HG02759 (cell line): ENCODE measurements around the gene RBM23.
"Not testable (repeated sequence)": the region's sequence is repeated elsewhere in the genome, so short reads cannot be mapped to it uniquely, and the experiment has no call there.

Source experiments
- ATAC-seq: cut with Tn5 transposase; IDR thresholded peaks from one replicate; pipeline ENCODE4 v1.9.1; 2021; ENCODE audit warnings: mild to moderate bottlenecking, moderate library complexity; ENCODE audit not compliant: unreplicated experiment

Gene RBM23

DNA sequence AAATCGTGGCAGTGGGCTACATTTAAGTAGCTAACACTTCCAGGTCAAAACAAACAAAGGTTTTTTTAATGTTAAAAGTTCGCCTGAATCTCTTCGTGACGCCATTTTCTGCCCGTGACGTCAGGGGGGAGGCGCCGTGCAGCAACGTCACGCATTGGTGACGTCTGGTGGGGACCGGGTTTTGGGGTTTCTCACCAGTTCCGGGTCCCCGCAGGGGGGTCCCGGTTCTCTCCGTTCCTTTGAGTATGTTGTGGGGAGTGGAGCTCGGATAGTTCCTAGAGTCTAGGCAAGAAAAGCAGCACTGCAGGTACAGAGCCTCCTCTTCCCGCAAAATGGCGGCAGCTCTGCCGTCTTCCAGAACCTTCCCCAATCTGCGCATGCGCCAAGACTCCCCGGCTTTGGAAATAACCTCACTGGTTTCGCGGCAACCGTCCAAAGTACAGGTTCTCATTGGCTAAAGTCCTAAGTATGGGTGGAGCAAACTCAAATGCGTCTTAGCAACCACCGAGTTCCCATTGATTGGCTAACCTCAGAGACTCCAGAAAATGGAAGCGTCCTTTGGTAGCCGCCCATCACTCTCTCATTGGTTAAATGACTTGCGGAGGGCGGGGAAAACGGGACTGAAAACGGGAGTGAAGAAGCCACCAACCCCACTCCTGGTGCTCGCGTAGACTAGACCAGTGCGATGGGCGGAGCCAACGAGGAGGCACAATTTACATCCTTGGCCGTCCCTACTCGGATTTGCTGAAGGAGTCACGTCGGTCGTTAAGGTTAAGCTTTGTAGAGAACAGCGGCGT lies at the start of gene RBM23:
Gene RBM23, minus strand, starts transcription at position 346 of the 797 bp plus-strand sequence.
- ATAC-seq: peak; percentile 88

DNA sequence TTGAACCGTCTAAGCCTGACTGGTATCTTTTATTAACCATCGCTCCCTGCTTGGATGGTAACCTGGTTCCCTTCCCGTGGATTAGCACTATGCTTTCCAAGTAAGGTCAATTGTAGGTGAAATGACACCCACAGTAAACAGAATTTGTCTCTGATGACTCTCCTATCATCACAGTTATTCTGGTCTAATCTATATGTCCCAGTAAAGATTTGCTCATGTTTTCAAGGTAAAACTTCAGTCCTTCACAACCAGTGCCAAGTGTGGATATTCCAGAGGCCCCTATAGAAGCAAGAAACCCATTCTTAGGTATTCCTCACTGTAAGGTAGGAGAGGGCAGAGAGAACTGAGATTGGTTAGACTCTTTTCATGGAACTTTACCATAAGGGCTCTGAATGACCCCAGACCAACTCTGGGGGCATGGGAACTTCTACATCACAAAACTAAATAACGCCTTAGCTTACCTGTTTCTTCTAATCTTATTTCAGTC lies 47.9 kb upstream of the RBM23 start:
- no peak for ATAC-seq

DNA sequence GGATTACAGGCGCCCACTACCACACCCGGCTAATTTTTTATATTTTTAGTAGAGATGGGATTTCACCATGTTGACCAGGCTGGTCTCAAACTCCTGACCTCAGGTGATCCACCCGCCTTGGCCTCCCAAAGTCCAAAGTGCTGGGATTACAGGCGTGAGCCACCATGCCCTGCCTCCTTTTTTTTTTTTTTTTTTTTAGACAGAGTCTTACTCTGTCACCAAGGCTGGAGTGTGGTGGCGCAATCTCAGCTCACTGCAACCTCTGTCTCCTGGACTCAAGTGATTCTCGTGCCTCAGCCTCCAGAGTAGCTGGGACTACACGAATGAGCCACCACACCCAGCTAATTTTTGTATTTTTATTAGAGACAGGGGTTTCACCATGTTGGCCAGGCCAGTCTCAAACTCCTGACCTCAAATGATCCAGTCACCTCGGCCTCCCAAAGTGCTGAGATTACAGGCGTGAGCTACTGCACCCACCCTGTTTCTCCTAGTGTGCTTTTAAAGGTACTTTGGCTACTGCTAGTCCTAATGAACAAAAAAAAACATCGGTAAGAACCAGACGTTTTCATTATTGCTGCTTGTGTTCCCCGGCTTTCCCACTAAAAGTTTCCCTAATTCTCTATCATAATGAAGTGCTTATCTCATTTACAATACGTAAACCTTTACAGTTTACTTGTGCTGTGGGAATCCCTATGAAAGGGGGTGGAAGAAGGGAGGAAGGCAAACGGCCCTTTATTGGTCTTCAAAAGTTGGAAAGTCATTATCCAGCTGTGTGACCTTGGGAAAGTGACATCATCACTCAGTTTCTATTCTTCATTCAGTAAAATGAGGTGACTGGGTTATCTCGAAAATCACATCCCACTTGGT lies 47.2 kb upstream of the RBM23 start:
- not testable (repeated sequence) for ATAC-seq

DNA sequence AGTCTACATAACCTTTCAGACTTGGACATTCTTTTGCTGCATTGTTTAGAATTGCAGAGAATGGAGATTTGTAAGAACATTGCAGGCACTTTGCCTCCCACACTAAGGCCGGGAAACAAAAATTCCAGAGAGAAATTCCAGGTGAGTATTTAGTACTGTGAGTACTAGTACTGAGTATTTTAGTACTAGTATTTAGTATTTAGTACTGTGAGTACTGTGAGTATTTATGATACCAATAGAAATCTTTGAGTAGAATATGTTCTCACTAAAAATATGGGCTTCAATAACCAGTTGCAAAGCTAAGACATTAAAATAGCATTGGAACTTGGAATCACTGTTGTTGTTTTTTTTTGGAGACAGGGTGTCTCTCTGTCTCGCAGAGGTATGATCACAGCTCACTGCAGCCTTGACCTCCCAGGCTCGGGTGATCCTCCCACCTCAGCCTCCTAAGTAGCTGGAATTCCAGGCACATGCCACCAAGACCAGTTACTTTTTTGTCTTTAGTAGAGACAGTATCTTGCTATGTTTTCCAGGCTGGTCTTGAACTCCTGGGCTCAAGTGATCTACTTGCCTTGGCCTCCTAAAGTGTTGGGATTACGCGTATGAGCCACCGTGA lies 43.2 kb upstream of the RBM23 start:
- ATAC-seq: no peak

DNA sequence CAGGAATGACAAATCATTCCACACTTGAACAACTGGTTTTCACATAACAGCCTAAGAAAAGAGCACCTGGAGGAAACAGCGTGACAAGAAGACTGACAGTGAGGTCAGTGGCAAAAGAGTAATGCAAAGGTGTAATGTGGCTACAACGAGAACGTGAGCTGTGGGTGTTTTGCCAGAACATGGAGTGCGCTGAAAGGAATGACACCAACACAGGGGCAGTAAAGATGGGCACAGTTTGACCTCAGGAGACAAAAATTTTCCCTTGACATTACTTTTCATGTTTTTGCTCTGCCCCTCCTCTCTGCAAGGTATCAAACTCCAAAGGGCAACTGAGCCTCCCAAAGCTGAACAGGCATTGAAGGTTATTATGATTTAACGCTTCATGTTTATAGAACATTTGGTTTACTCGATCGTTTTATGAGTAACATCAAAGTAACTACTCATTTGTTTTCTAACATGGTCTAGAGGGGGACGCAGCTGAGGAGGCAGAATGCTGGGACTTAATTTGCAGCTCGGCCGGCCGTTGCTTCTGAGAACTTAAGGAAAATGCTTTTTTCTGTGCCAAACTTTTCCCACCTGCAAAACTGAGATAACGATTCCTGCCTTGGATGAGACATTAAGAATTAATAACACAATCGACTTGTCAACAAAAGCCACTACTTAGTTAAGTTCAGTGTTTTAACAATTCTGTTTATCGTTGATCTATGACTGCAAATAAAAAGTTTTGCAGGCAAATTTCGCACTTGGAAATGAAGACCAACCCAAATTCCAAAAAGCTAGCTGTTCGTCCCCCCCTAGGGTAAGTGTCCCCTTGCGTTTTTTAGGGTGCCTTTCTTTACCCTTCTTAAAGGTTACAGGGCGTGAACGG lies 37.0 kb upstream of the RBM23 start:
- ATAC-seq: no peak

DNA sequence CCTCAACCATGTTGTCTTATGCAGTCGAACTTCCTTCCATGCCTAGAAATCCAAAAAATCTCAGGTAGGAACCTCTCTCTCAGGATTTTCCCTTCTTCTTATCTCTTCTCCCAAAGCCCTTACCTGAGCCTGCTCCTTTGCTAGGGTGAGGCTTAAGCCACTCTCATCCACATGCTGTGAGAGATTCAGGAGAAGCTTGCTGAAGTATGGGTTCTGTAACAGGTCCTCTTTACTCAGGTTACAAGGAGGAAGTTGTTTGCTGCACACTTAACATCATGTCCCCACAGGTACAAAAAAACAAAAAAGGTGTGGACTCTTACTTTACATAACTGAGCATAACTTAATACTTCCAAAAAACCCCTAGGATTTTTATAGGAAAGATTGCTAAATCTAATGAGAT lies 33.5 kb upstream of the RBM23 start:
- ATAC-seq: no peak

DNA sequence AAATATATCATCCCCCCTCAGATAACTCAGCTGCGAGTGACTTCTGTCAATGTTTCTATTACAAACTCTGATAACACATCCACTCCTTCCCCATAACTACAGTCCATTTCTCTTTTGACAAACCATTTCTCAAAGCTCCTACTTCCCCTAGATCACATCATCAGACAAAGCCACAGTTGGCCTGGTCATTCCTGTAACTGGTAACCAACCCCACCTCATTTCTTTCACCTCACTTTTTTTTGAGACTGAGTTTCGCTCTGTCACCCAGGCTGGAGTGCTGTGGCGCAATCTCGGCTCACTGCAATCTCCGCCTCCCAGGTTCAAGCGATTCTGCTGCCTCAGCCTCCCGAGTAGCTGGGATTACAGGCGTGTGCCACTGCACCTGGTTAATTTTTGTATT lies 32.8 kb upstream of the RBM23 start:
- not testable (repeated sequence) for ATAC-seq

DNA sequence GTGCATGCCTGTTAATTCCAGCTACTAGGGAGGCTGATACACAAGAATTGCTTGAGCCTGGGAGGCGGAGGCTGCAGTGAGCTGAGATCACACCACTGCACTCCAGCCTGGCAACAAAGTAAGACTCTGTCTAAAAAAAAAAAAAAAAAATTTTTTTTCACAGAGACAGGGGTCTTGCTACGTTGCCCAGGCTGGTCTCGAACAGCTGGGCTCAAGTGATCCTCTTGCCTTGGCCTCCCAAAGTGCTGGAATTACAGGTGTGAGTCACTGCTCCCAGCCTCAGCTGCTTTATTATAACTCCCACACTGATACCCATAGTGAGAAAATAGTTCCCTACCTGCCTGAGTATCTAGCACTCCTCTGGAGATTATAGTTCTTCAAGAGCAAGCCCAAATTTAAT lies 26.7 kb upstream of the RBM23 start:
- no peak for ATAC-seq

DNA sequence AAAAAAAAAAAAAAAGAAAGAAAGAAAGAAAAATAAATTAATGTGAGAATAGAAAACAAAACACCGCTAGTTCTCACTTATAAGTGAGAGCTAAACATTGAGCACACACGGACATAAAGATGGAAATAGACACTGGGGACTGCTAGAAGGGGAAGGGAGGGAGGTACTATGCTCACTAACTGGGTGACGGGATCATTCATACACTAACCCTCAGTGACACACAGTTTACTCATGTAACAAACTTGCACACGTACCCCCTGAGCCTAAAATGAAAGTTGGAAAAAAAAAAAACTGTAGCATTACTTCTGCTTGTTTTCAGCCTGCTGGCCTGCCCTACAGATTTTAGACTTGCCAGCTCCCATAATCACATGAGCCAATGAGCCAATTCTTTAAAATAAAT lies 20.7 kb upstream of the RBM23 start:
- no peak for ATAC-seq

DNA sequence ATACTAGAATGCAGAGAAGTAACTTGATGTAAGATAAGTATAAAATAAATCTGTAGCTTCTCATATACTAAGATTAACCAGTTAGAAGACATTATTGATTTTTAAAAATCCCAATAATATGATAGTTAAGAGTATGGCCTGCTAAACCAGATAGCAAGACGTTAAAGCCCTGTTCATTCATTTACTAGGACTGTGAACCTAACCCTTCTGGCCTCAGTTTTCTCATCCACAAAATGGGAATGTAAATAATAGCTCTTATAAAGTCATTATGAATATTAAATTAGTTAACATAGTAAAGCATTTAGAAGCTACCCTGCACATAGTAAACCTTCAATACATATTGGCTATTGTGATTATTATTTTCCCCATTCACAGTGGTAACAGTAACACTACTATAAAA lies 16.2 kb upstream of the RBM23 start:
- no peak for ATAC-seq

DNA sequence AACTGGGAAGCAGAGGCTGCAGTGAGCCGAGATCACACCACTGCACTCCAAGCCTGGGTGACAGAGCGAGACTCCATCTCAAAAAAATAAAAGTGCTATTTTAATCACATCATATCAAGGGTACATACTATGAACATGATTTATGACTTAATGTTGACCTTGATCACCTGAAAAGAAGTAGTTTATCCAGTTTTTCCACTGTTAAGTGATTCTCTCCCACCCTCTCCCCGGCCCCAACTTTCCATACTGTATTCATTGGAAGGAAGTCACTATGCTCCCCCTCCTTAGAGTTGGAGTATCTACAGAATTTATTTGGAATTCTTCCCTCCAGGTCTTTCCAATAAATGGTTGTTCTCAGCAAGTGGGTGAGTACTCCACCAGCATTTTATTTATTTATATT lies 13.2 kb upstream of the RBM23 start:
- no peak for ATAC-seq

DNA sequence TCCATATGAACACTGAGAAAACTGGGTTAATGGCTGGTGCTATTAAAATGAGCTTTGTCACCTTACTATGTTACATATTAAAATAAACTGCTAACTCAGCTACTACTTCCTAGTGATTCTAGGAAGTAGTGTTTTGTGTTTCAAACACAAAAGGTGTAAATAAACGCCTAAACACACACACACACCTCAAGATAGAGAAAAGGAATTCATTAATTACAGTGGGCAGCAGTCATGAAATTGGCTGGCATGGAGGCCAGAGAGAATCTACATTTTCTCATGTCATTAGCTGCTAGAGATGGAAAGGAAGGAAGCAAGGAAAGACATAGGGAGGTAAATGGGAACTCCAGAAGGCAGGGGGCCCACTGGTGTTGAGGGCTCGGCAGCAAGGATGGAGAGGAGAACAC lies 11.0 kb upstream of the RBM23 start:
- no peak for ATAC-seq

DNA sequence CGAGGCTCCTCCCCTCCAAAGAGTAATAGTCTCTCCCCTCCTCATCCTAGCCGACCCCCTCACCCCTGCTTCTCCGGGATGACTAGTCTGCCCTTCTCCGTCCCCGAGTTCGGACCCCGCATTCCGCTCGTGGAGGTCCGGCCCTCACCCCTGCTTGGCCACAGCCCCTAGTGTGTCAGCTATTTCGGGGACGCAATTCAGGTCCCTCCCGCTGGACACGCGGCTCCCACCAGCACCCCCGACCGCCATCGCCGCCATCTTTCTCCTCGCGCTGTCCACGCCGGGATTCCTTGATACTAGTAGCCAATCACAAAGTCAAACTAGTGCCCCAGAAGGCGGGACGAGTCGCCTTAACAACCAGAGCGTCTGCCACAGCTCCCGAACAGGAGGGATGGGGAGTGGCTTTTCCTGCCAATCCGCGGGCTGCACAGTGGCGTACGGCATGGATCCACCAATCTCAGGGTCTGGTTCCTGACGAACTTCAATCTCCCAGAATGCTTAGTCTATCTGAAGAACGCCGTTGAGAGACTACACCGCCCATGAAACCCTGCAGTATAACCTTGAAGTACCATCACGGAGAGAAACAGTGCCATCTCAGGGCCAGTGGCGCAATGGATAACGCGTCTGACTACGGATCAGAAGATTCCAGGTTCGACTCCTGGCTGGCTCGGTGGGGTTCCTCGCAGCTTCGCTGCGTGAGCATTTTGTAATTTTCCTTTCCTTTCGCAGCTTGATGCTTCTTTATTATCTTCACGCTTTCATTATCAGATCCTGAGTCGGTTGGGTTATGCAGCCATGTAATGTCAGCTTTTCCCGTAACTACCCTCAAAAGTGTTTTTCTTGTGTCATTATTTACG lies 10.4 kb upstream of the RBM23 start, which contains the start of gene PRMT5:
Gene PRMT5, minus strand, starts transcription at position 273 of the 857 bp plus-strand sequence. Its CDS starts 15 bp downstream, at position 258.
- peak; percentile 91 for ATAC-seq

DNA sequence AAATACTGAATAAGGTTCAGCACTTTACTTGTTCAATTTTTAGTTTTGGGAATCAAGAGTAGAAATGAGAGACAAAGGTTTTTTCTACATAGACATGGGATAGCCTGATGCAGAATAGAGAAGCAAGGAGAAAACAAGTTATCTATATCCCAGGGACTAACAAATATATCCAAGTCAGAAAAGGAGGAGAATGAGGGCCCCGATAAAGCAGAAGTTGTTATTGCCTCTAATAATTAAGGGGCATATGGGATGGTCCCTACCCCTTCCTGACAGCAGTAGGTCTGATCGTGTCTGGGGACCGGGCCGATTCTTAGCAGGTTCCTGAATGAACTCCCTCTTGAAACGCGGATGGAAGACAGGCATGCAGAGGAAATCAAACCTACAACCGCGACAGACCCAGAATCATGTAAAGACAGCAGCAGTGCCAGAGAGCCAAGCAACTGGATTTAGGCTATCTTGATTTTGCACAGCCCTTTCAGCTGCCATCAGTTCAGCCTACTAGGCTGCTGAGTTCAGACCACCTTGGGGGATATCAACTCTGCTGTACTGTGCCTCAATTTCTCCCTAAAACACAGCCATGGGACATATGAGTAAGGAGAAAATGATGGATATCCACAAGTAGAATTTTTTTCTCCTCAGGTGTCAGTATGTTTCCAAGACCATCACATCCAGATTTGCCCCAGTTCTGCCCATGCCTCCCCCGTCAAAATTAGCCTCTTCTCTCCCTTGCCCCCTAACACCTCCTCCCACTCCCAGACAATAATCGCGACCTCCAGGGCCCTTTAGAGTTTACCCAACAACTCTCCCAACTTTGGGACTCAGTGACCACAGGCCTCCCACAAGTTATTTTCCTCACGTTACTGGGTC lies 9.5 kb upstream of the RBM23 start:
- ATAC-seq: no peak

DNA sequence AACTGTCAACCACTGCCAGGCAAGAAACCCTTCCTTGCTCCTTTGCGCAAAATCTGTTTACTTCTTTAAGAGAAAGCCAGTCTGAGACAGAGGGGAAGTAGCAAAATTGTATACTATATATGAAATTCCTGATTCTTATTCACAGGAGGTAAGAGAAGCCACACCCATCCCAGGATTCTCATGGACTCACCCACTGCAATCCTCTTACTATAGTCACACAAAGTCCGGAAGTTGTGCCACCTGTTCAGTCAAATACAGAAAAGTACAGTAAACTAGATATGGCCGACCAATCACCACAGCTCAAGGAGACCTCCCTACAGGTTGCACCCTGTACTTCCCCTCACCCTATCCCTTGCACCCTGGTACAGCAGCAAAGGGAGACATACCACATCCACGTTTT lies 7.4 kb upstream of the RBM23 start:
- ATAC-seq: no peak

DNA sequence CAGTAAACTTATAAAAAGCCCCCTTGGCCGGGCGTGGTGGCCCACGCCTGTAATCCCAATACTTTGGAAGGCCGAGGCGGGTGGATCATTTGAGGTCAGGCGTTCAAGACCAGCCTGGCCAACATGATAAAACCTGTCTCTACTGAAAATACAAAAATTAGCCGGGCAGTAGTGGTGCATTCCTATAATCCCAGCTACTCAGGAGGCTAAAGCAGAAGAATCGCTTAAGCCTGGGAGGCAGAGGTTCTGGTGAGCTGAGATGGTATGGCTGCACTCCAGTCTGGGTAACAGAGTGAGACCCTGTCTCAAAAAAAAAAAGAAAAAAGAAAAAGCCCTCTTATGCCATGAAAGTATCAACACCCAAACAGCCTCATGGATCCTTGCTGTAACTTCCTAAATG lies 6.6 kb upstream of the RBM23 start:
- no peak for ATAC-seq

DNA sequence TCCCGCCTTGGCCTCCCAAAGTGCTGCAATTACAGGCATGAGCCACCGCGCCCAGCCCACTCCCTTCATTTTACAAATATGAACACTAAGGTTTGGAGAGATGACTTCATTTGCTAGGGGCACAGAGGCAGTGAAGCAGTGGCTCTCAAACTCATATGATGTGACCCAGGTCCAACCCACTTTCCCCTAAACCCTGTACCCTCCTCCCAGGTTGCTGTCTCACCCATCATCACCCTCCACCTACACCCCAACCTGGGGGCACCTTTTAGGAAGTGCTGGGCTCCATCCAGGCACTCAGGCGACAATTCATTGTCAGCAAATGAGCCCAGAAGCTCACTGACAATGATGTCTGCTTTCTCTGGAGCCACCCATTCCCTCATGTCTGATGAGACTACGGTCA lies 4.8 kb upstream of the RBM23 start:
- no peak for ATAC-seq

DNA sequence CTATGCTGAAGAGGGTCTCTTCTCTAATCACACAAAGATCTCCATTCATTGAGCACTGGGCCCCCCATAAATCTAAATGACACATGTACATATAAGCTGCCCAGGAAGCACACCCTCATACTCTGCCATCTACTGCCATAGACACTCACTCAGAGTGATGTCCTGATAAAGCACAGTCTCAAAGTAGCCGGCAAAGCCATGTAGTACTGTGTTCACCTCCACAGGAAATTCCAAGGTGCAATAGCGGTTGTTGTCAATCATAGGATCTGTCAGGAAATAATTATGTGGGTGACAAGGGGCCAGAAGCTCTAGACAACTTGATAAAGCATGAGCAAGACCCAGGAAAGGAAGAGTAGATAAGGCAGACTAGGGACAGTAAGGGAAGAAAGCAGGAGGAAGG lies 3.3 kb upstream of the RBM23 start:
- no peak for ATAC-seq

DNA sequence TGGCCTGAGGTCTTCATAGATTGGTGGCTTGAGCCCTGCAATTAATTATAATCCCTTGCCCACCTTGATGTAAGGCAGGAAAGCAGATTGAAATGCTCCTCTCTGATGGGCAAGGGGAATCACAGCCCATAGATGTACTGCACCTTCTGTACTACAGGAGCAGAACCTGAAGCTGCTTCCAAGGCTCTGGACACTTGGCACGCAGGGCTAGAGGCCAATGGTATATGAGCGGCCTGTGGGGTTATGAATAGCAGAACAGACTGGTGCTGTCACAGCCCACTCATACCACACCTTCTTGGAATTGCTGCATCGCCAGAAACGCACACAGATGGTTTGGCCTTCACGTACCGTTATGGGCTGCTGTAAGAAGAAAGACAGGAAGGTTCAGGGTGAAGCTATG lies 1.7 kb upstream of the RBM23 start:
- ATAC-seq: no peak
